Omental fat pad (tissue), 4 donors: ENCODE results near the gene FARP2. TPM values are rescaled to one million over a fixed set of nuclear protein-coding genes. Genes with fewer than 3 reads are reported as not detected.
A peak's percentile ranks its signal among the peaks of the same experiment; 100 is the strongest.
"Not testable (repeated sequence)": the region's sequence is repeated elsewhere in the genome, so short reads cannot be mapped to it uniquely, and the experiment has no call there.

Experiments
- ATAC-seq: fragments of 150-250 bp; one replicate; pipeline ENCODE4 v1.9.1; 2016; ENCODE audit warnings: mild to moderate bottlenecking, moderate library complexity; ENCODE audit not compliant: low FRiP score
- DNase-seq: peaks from one replicate; pipeline ENCODE4 v3.0.0-alpha.2; 2019; ENCODE audit warnings: low spot score
- CTCF ChIP-seq, 3 donors: fragments of 450-650 bp; IDR thresholded peaks; one replicate each; pipeline ENCODE4 v1.5.1; 2016 to 2017; ENCODE audit warnings: antibody characterized with exemption in 3 of 3, mild to moderate bottlenecking in 3 of 3, moderate library complexity in 2 of 3
- total RNA-seq, 4 donors: library from RNA; depleted of rRNA; stranded (reverse); fragments of >200 nt; gene quantifications; one replicate each; pipeline ENCODE4 v1.1.0, GENCODE V29; 2016

The FARP2 gene
- total RNA-seq, 4 donors from 2014 or later: 27.6 to 65.8 (median 34.1) TPM

- ATAC-seq: no peak
- no peak for DNase-seq
- TF ChIP-seq CTCF (IDR thresholded peaks at IDR 0.05): no peak
These were observed 149.7 kb downstream of the FARP2 start for GRCh38 chr2:241505781-241506201.

GRCh38 chr2:241506317-241506716 is 150.2 kb downstream of the FARP2 start:
- DNase-seq, ATAC-seq: not testable (repeated sequence)

GRCh38 chr2:241506793-241507429 is 150.8 kb downstream of the FARP2 start:
- no peak for TF ChIP-seq CTCF (IDR thresholded peaks at IDR 0.05)
- no peak for DNase-seq
- no peak for ATAC-seq

GRCh38 chr2:241507430-241508239 is 151.6 kb downstream of the FARP2 start:
- no peak for TF ChIP-seq CTCF (IDR thresholded peaks at IDR 0.05)
- ATAC-seq (peak; percentile 41), DNase-seq (no peak)

- ATAC-seq: peak; percentile 97
- TF ChIP-seq CTCF (IDR thresholded peaks at IDR 0.05): no peak
These were observed 152.4 kb downstream of the FARP2 start, which contains the start of gene STK25 for GRCh38 chr2:241508240-241509154. Gene STK25, minus strand, starts transcription at chr2:241508584. Its CDS starts 549 bp downstream, at chr2:241508035.

GRCh38 chr2:241509155-241509784 is 153.2 kb downstream of the FARP2 start:
- DNase-seq: no peak
- ATAC-seq: peak; percentile 0
- TF ChIP-seq CTCF (IDR thresholded peaks at IDR 0.05): no peak

More at GRCh38 chr2:241508240-241509154, 152.4 kb downstream of the FARP2 start, which contains the start of gene STK25:
- DNase-seq: peak; percentile 72
